Activated CD4-positive, alpha-beta T cell treated with anti-CD3 and anti-CD28 coated beads, Interleukin-2, amount 10 ng/mL, durations not matched to agents 24 days and 14 days (primary cell): ENCODE results near the gene FAM124A. TPM values are rescaled to one million over a fixed set of nuclear protein-coding genes. Genes with fewer than 3 reads are reported as not detected.

Experiments used
- DNase-seq: peaks from one replicate; pipeline ENCODE4 v3.0.0; 2022
- H3K27ac Mint-ChIP-seq: one replicate; pipeline ENCODE4 v1.8.0; 2022; ENCODE audit warnings: mild to moderate bottlenecking, mixed read lengths
- H3K27me3 Mint-ChIP-seq: one replicate; pipeline ENCODE4 v1.8.0; 2022; ENCODE audit warnings: mixed read lengths
- H3K36me3 Mint-ChIP-seq: one replicate; pipeline ENCODE4 v1.8.0; 2022; ENCODE audit warnings: low read depth, mild to moderate bottlenecking, mixed read lengths
- H3K4me1 Mint-ChIP-seq: one replicate; pipeline ENCODE4 v1.8.0; 2021; ENCODE audit warnings: mixed read lengths
- H3K4me3 Mint-ChIP-seq: one replicate; pipeline ENCODE4 v1.8.0; 2022; ENCODE audit warnings: mild to moderate bottlenecking, moderate library complexity, mixed read lengths
- H3K9me3 Mint-ChIP-seq: one replicate; pipeline ENCODE4 v1.8.0; 2021; ENCODE audit warnings: mixed read lengths
- intact Hi-C: fragments of 100-400 bp; cut with micrococcal nuclease; formaldehyde crosslinking; loops from one replicate; pipeline ENCODE4 v1.15.1; 2023
- total RNA-seq: library from RNA; stranded (reverse); gene quantifications from 2 replicates; pipeline ENCODE4 v1.2.3, GENCODE V29; 2022

Gene FAM124A
- total RNA-seq, 1 donor from 2014 or later: 0.82 TPM

DNA sequence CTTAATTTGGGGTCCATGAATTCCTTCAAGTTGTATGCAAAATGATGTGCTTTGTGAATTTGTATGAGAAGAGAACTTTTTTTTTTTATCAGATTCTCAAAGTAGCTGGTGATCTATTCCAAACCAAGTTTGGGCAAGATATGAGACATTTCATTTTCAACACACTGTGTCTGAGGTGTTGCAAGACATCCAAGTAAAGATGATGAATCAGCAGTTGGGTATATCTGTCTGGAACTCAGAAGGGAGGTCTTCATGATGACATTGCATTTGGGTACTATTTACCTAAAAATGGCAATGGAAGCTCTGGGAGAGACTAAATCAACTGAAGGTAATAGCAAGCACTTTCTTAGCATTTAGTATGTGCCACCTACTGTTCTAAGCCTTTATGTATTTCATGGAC is 2.8 kb downstream of the FAM124A start:
- Mint-ChIP-seq H3K27ac (no peak overlapping the region), H3K4me1 (peaks cover 3% of the 10 kb centered on the region), H3K36me3 (no peaks in the 10 kb centered on the region), H3K27me3 (peaks cover 60% of the 10 kb centered on the region), H3K4me3 (no peak overlapping the region), H3K9me3 (no peaks in the 10 kb centered on the region)
- intact Hi-C loops: no loop called here
- no peak for DNase-seq

DNA sequence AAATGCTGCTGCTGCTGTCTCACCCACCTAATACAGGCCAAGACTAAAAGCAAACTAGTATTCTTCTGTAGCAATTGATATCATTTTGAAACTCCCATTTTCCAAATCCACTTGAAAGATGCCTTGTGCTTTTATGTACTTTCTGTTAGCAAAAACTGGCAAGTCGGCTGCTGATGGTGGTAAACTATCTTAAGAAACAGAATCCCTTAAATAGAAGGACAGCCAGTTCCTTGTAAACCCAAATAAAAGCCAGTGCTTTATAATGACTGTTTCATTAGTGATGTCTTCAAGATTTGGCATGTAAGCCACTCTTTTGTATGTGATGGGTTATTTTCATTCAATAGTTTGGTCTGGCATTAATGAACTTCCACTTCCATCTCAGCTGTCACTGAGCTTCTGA is 5.2 kb downstream of the FAM124A start:
- Mint-ChIP-seq H3K4me1 (peaks cover 6% of the 10 kb centered on the region), H3K9me3 (no peaks in the 10 kb centered on the region), H3K4me3 (no peak overlapping the region), H3K36me3 (no peaks in the 10 kb centered on the region), H3K27me3 (peaks cover 58% of the 10 kb centered on the region), H3K27ac (no peak overlapping the region)
- no peak for DNase-seq
- intact Hi-C loops: no loop called here

DNA sequence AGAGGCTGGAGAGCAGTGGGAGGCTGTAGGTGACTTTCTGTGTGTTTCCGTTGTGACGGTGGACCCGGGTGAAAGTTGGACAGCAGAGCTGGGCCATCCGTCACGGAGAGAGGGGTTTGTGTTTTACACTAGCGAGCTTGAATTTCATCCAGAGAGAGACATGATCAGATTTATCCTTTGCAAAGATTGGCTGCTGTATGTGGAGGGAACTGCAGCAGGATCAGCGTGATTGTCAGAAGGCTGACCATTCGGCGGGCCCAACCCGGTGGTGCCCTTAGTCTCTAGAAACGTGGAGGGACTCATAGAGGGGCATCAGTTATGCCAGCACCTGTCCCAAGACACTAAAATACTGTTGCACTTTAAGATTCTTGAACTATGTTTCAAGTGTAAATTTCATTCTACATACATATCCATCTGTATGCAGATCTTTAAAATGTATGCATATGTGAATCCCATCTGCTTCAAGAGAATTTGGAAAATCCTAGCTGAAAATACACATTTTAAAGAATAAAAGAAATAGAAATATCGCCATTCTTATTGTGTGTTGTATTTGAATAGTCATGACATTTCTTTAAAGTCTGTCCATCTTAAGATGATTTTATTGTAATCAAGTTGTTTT is 7.0 kb downstream of the FAM124A start:
- Mint-ChIP-seq H3K27me3 (peaks cover 51% of the 10 kb centered on the region), H3K4me1 (peaks cover 6% of the 10 kb centered on the region), H3K9me3 (no peaks in the 10 kb centered on the region), H3K36me3 (no peaks in the 10 kb centered on the region), H3K27ac (no peak overlapping the region), H3K4me3 (no peak overlapping the region)
- DNase-seq: no peak
- intact Hi-C loops: no loop called here

DNA sequence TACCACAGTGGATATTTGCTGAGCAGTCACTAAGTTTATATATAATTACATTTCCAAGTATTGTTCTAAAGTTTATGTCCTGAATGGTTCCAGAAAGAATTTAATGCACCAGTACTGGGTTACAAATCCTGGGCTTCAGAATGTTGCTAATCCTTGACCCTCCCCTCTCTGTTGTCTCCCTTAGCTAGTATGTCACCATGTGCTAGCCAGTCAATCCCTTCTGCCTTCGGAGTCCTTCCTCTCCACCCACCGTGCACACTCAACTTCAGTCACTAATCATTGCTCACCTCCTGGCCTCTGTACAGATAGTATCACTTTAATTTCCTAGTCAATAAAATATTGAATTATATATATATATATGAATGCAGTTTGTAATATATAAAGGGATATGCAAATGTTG is 7.5 kb downstream of the FAM124A start:
- no peaks in the 10 kb centered on the region for H3K9me3 Mint-ChIP-seq
- H3K36me3 Mint-ChIP-seq: no peaks in the 10 kb centered on the region
- no peak overlapping the region for H3K27ac Mint-ChIP-seq
- intact Hi-C loops: no loop called here
- H3K4me1 Mint-ChIP-seq: peaks cover 6% of the 10 kb centered on the region
- H3K27me3 Mint-ChIP-seq: peaks cover 45% of the 10 kb centered on the region
- no peak overlapping the region for H3K4me3 Mint-ChIP-seq
- DNase-seq: no peak

DNA sequence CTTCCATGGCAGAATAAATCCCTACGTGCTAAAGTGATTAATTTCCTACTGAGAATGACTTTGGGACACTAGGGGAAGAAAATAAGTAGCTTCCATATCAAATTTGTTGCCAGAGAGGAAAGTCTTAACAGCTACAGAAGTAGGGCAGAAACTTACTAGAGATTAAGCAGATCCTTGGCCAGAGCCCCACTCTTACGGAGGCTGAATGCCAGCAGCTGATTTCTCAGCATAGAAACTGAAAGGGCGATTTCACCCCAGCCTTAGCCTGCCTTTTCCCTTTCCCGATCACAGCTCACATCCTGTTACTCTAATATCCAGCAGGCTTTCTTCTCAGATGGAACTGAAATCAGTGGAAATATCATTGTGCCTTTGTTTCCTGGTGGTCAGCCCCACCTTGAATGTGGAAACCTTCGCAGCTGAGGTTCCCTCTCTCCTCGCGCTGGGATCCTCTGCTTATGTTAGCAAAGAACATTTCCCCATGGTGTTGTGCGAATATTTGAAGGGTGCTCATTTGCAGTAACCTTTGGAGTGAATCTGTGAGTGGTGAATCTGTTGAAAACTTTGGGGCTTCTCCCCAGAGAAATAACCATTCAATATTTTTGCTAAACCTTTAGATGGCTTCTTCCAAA is 8.4 kb downstream of the FAM124A start:
- no peak overlapping the region for H3K27ac Mint-ChIP-seq
- peak overlapping the region; percentile 61 for H3K4me3 Mint-ChIP-seq
- no peak for DNase-seq
- intact Hi-C loops: no loop called here
- peaks cover 6% of the 10 kb centered on the region for H3K4me1 Mint-ChIP-seq
- no peaks in the 10 kb centered on the region for H3K36me3 Mint-ChIP-seq
- peaks cover 38% of the 10 kb centered on the region for H3K27me3 Mint-ChIP-seq
- H3K9me3 Mint-ChIP-seq: no peaks in the 10 kb centered on the region

DNA sequence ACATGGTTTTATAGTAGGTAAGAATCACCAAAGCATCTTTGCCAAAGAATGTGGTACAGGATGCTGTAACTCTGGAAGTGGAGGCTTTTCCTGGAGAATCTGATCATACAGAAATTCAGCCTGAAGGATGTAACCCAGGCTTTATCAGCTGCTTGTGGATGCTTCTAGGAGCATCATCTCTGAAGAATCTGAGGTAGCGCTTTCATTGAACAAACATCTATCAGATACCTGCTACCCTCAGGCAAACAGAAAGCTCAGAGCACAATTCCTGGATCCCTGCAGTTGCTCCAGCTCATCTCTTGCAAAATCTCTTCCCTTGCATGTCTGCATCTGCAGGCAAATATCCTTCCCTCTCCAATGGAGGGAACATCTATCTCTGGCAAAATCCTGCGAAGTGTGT is 9.3 kb downstream of the FAM124A start:
- H3K9me3 Mint-ChIP-seq: no peaks in the 10 kb centered on the region
- H3K4me3 Mint-ChIP-seq: no peak overlapping the region
- peaks cover 38% of the 10 kb centered on the region for H3K27me3 Mint-ChIP-seq
- H3K36me3 Mint-ChIP-seq: no peaks in the 10 kb centered on the region
- no peak for DNase-seq
- intact Hi-C loops: no loop called here
- peaks cover 6% of the 10 kb centered on the region for H3K4me1 Mint-ChIP-seq
- H3K27ac Mint-ChIP-seq: no peak overlapping the region

DNA sequence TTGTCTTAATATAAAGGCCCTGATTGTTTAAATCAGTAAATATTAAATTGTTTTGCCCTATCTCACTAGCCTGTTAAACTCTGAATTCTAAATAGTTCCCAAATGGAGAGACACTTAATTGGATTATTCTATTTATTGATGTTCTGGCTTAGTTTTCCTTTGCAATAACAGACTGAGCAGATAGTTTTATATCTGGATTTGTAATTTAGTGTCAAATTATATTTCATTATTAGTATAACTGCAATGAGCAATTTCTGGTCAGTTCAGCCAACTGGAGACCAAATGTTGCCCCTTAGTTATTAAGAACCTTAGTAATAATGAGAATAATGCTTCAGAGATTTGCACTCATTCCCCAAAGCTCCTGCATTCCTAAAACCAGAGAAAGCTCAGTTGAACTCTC is 10.1 kb downstream of the FAM124A start:
- no peak for DNase-seq
- H3K9me3 Mint-ChIP-seq: no peaks in the 10 kb centered on the region
- no peak overlapping the region for H3K4me3 Mint-ChIP-seq
- peaks cover 6% of the 10 kb centered on the region for H3K4me1 Mint-ChIP-seq
- H3K27me3 Mint-ChIP-seq: peaks cover 35% of the 10 kb centered on the region
- H3K36me3 Mint-ChIP-seq: no peaks in the 10 kb centered on the region
- H3K27ac Mint-ChIP-seq: no peak overlapping the region
- intact Hi-C loops: no loop called here

DNA sequence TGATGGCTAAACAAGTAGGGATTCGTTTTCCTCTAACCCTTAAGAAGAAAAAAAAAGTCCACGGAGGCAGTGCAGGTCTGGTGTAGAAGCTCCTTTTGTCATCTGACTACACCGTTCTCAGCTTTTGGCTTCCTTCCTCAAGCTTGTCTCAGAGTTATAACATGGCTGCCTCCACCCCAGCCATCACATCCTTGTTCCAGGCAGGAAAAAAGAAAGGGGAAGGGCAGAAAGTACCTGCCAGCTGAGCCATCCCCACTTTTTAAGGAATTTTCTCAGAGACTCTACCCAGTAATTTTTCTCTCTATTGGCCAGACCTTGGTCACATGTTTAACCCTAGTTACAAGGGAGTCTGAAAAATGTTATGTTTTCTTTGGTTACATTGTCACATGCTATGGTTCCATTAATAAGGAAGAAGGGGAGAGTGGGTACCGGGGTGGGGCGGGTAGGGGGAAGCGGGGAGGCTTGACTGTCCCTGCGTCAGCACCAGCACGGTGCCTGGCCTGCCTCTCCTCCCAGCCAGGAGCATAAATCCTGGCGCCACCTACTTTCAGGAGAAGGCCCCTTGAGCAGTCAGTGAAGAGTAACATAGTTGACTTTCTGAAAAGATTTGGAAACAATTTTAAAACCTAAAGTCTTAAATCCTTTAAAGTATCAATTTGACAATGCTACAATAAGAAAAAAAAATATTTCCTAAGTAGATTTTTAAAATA is 11.1 kb downstream of the FAM124A start:
- no peak for DNase-seq
- intact Hi-C loops: no loop called here
- Mint-ChIP-seq H3K9me3 (no peaks in the 10 kb centered on the region), H3K36me3 (no peaks in the 10 kb centered on the region), H3K4me3 (no peak overlapping the region), H3K27ac (no peak overlapping the region), H3K27me3 (peaks cover 29% of the 10 kb centered on the region), H3K4me1 (peaks cover 6% of the 10 kb centered on the region)

DNA sequence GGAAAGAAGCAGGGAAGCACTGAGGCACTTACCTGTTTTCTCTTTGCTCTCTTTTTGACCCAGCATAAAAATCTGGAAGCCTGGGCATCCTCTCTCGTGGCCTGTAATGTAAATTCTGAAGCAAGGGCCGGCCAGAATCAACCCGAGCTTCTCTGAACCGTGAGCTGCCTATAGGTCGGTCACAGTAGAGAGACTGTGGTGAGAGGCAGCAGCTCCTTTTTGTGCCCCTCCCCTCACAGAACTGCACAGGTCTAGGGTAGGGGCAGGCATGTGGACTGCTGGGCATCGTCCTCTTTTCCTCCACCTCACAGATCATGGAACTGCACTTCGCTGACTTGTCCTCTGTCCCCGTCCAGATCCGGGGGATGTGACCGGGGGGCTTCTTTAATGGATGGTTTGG is 12.5 kb downstream of the FAM124A start:
- Mint-ChIP-seq H3K9me3 (no peaks in the 10 kb centered on the region), H3K27me3 (peaks cover 26% of the 10 kb centered on the region), H3K27ac (no peak overlapping the region), H3K4me3 (no peak overlapping the region), H3K4me1 (peaks cover 6% of the 10 kb centered on the region), H3K36me3 (no peaks in the 10 kb centered on the region)
- intact Hi-C loops: no loop called here
- DNase-seq: no peak

DNA sequence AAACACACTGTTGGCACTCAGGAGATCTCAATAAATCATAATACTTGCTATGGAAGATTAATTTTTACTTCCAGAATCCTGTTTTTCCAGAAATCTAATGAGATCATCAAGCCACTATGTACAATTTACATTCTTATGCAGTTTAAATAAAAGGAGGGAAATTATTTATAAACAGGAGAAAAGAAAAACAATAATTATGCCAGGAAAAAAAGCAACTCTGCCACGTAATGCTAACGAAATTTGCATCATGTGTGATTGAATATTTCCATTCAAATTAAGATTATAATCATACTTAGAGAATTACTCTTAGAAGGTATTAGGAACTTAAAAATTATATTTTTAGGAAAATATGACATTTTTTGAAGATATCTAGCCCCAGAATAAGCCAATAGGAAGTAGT is 13.0 kb downstream of the FAM124A start:
- Mint-ChIP-seq H3K36me3 (no peaks in the 10 kb centered on the region), H3K4me1 (peaks cover 5% of the 10 kb centered on the region), H3K27me3 (peaks cover 23% of the 10 kb centered on the region), H3K9me3 (no peaks in the 10 kb centered on the region), H3K4me3 (no peak overlapping the region), H3K27ac (no peak overlapping the region)
- intact Hi-C loops: no loop called here
- DNase-seq: no peak

DNA sequence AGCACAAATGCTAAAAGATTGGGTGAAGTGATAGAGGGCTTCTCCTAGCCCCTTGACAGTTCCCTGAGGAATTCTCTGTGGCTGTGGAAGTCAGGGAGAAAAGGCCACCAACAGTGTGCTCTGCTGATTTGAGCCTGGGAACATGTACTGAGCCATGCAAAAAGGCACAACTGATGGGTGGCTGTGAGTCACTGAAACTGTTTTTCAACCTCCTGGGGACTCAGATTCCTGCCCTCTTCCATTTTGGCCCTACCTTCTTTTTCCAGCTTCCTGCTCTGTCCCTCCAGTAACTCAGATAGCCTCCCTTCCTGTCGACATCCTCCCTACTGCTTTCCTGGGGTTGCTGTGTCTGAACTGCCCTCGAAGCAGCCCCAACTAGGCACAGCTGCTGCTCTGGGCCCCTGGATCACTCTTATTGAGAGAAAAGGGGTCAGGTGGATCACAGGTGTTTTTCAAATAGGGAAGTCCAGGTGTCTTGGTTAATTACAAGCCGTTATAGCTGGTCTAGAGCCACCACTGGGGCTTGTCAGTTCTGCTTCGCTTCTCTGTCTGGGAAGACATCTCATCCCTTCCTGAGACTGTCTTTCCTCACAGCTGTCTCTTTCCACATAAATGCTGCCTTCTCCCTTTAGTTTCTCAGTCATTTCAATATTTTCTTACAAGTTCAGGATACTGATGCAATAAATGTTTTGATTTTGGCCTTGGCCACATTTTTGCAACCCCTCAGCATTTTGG is 13.7 kb downstream of the FAM124A start:
- Mint-ChIP-seq H3K27ac (no peak overlapping the region), H3K9me3 (no peaks in the 10 kb centered on the region), H3K36me3 (no peaks in the 10 kb centered on the region), H3K4me1 (no peaks in the 10 kb centered on the region), H3K4me3 (no peak overlapping the region), H3K27me3 (peaks cover 18% of the 10 kb centered on the region)
- no peak for DNase-seq
- intact Hi-C loops: no loop called here

DNA sequence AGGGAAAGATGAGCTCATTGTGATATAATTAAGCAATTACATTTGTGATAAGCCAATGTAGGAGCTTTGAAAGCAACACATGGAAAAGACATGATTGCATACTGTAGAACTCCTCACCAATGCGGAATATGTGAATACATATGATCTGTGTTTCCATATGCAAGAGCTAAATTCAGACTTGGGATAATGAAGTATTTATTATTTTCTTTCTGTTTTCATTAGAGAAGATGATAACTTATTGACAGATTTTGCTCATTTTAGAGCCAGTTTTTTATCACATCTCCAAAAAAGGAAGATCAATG is 14.2 kb downstream of the FAM124A start:
- H3K27me3 Mint-ChIP-seq: peaks cover 15% of the 10 kb centered on the region

DNA sequence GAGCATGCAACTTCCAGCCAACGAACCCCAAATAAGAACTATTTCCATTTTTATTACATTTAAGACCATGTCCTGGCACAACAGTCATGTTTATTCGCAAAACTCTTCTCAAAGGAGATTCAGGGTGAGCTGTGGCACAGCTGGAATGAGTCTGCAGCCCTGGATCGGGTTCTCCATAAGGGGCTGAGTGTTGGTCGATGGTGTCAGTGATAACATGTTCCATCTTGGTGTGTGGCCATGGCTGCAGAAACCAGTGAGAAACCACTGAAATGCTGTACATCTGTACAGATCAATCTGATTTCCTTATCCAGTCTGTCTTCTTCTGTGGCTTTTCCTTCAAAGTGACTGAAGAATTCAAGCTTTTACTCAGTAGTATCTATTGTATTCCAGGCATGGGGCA is 15.2 kb downstream of the FAM124A start:
- intact Hi-C loops: no loop called here
- no peak for DNase-seq
- H3K27ac Mint-ChIP-seq: no peak overlapping the region
- no peaks in the 10 kb centered on the region for H3K9me3 Mint-ChIP-seq
- peaks cover 12% of the 10 kb centered on the region for H3K27me3 Mint-ChIP-seq
- H3K4me1 Mint-ChIP-seq: no peaks in the 10 kb centered on the region
- no peak overlapping the region for H3K4me3 Mint-ChIP-seq
- no peaks in the 10 kb centered on the region for H3K36me3 Mint-ChIP-seq

More for the DNA sequence above, 14.2 kb downstream of the FAM124A start:
- Mint-ChIP-seq H3K4me3 (no peak overlapping the region), H3K36me3 (no peaks in the 10 kb centered on the region), H3K9me3 (no peaks in the 10 kb centered on the region), H3K4me1 (no peaks in the 10 kb centered on the region), H3K27ac (no peak overlapping the region)
- intact Hi-C loops: no loop called here
- DNase-seq: no peak

DNA sequence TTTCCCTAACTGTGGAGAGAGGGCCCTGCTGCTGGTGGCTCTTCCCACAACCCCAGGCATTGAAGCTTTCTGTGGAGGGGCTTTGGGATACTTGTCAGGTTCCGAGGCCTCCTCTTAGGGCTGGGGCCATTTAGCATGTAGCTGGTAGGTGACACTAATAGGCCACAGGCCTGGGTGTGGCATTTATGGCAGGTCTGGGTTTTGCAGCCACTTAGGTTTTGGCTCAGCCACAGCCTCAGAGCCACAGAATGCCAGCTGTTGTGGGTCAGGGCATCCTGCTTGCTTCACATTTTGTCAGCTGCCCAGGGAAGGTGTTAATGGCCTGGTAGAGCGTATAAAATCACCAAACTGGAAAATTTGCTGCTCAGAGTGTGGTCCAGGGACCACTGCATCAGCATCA is 15.7 kb downstream of the FAM124A start:
- Mint-ChIP-seq H3K9me3 (no peaks in the 10 kb centered on the region), H3K27ac (no peak overlapping the region), H3K4me1 (no peaks in the 10 kb centered on the region), H3K4me3 (no peak overlapping the region), H3K27me3 (peaks cover 8% of the 10 kb centered on the region), H3K36me3 (no peaks in the 10 kb centered on the region)
- DNase-seq: no peak
- intact Hi-C loops: no loop called here
